ENCODE results near the gene TMEM185A. TPM values are rescaled to one million over a fixed set of nuclear protein-coding genes. Genes with fewer than 3 reads are reported as not detected.
A peak's percentile ranks its signal among the peaks of the same experiment; 100 is the strongest.
"Not testable (repeated sequence)": the region's sequence is repeated elsewhere in the genome, so short reads cannot be mapped to it uniquely, and the experiment has no call there.

The TMEM185A gene
- total RNA-seq, 1 donor from 2014 or later, result 17.2 TPM

DNA sequence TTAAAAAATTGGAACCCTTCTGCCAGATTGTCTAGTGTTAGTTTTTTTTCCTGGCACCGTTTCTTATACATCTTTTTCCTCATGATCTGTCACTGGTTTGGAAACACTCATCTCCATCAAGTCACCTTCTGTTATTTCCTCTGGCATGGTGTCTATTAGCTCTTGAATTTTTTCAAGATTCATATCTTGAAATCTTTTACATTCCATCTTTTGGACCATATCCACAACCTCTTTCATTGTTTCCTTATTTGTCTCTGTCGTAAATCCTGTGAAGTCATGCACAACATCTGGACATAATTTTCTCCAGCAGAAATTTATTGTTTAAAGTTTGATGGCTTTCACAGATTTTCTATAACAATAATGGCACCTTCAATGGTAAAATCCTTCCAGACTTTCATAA is 10.2 kb upstream of the TMEM185A start:
- intact Hi-C loops (cut with micrococcal nuclease), result no loop called here
- Mint-ChIP-seq H3K27ac (no peak overlapping the region), H3K4me1 (ENCODE audit: low read depth) (peaks cover 5% of the 10 kb centered on the region), H3K27me3 (ENCODE audit: low read depth) (peaks cover 12% of the 10 kb centered on the region), H3K36me3 (ENCODE audit: low read depth) (no peaks in the 10 kb centered on the region), H3K9me3 (no peaks in the 10 kb centered on the region), H3K4me3 (ENCODE audit: low read depth) (no peak overlapping the region)
- DNase-seq (ENCODE audit: low spot score), result no peak

GRCh38 chrX:149641432-149641831 is 9.8 kb upstream of the TMEM185A start:
- H3K27me3 Mint-ChIP-seq (ENCODE audit: low read depth), result peaks cover 12% of the 10 kb centered on the region
- peaks cover 5% of the 10 kb centered on the region for H3K4me1 Mint-ChIP-seq (ENCODE audit: low read depth)
- no peak overlapping the region for H3K4me3 Mint-ChIP-seq (ENCODE audit: low read depth)
- no peak overlapping the region for H3K27ac Mint-ChIP-seq
- no peak for DNase-seq (ENCODE audit: low spot score)
- H3K36me3 Mint-ChIP-seq (ENCODE audit: low read depth), result no peaks in the 10 kb centered on the region
- intact Hi-C loops (cut with micrococcal nuclease), result no loop called here
- no peaks in the 10 kb centered on the region for H3K9me3 Mint-ChIP-seq

GRCh38 chrX:149639568-149639967 is 8.0 kb upstream of the TMEM185A start:
- no peak for DNase-seq (ENCODE audit: low spot score)
- no peak overlapping the region for H3K27ac Mint-ChIP-seq
- no peaks in the 10 kb centered on the region for H3K9me3 Mint-ChIP-seq
- H3K27me3 Mint-ChIP-seq (ENCODE audit: low read depth), result peaks cover 3% of the 10 kb centered on the region
- intact Hi-C loops (cut with micrococcal nuclease), result no loop called here
- H3K4me3 Mint-ChIP-seq (ENCODE audit: low read depth), result no peak overlapping the region
- H3K36me3 Mint-ChIP-seq (ENCODE audit: low read depth), result no peaks in the 10 kb centered on the region
- H3K4me1 Mint-ChIP-seq (ENCODE audit: low read depth), result peaks cover 5% of the 10 kb centered on the region

GRCh38 chrX:149638860-149639259 is 7.3 kb upstream of the TMEM185A start:
- H3K27me3 Mint-ChIP-seq (ENCODE audit: low read depth), result peaks cover 3% of the 10 kb centered on the region
- no peak overlapping the region for H3K27ac Mint-ChIP-seq
- H3K9me3 Mint-ChIP-seq, result no peaks in the 10 kb centered on the region
- peaks cover 5% of the 10 kb centered on the region for H3K4me1 Mint-ChIP-seq (ENCODE audit: low read depth)
- intact Hi-C loops (cut with micrococcal nuclease), result no loop called here
- DNase-seq (ENCODE audit: low spot score), result no peak
- H3K36me3 Mint-ChIP-seq (ENCODE audit: low read depth), result no peaks in the 10 kb centered on the region
- no peak overlapping the region for H3K4me3 Mint-ChIP-seq (ENCODE audit: low read depth)

DNA sequence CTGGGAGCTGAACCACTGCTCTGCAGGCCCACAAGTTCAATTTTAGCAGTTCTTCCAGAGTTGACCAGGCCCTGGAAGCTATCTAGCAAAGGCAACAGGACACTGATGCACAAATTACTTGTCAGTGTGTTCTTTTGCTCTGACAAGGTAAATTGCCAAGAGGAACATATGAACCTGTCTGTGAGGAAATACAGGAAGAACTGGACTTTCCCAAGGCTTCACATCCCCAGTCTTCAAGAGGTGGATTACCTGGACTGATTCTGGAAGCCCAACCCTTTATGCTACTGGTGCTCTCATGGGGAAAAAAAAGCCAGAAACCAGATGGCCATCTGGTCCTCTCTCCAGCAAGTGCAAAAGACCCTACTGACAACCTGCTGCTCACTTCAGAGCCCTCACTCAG is 1.9 kb upstream of the TMEM185A start:
- intact Hi-C loops (cut with micrococcal nuclease), result no loop called here
- Mint-ChIP-seq H3K4me3 (ENCODE audit: low read depth) (no peak overlapping the region), H3K27me3 (ENCODE audit: low read depth) (peaks cover 11% of the 10 kb centered on the region), H3K27ac (no peak overlapping the region), H3K4me1 (ENCODE audit: low read depth) (peaks cover 20% of the 10 kb centered on the region), H3K36me3 (ENCODE audit: low read depth) (peaks cover 5% of the 10 kb centered on the region), H3K9me3 (no peaks in the 10 kb centered on the region)
- no peak for DNase-seq (ENCODE audit: low spot score)

DNA sequence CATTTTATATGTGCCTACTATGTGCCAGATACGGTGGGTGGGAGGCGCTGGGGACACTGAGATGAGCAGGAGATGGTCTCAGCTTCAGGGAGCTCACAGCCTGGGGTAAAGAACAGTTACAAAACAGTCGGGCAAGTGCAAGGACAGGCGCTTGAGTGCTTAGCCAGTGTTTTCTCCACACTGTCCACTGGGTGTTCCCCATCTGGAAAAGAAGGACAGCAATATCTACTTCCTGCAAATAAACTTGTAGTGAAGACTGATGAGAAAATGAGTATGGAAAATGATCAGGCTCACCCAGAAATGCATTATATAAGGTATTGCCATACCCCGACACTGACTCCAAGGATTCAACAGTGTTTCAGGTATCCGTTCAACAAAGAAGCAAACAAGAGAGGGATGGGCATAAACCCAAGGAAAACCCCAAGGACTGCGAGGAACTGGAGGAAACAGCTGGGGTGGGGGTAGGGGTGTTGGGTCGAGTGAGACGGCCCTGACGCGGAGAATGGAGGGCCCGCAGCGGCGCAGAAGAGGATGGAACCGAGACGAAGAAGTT is 835 bp downstream of the TMEM185A start:
- intact Hi-C loops (cut with micrococcal nuclease), result no loop called here
- DNase-seq (ENCODE audit: low spot score), result no peak
- Mint-ChIP-seq H3K9me3 (no peaks in the 10 kb centered on the region), H3K36me3 (ENCODE audit: low read depth) (peaks cover 10% of the 10 kb centered on the region), H3K4me3 (ENCODE audit: low read depth) (peak overlapping the region; percentile 93), H3K27ac (peak overlapping the region; percentile 80), H3K4me1 (ENCODE audit: low read depth) (peaks cover 27% of the 10 kb centered on the region), H3K27me3 (ENCODE audit: low read depth) (peaks cover 11% of the 10 kb centered on the region)

GRCh38 chrX:149629730-149630387 is 1.7 kb downstream of the TMEM185A start:
- peaks cover 10% of the 10 kb centered on the region for H3K36me3 Mint-ChIP-seq (ENCODE audit: low read depth)
- DNase-seq (ENCODE audit: low spot score), result no peak
- no peaks in the 10 kb centered on the region for H3K9me3 Mint-ChIP-seq
- H3K27me3 Mint-ChIP-seq (ENCODE audit: low read depth), result peaks cover 11% of the 10 kb centered on the region
- no peak overlapping the region for H3K27ac Mint-ChIP-seq
- intact Hi-C loops (cut with micrococcal nuclease), result no loop called here
- peaks cover 27% of the 10 kb centered on the region for H3K4me1 Mint-ChIP-seq (ENCODE audit: low read depth)
- peak overlapping the region; percentile 93 for H3K4me3 Mint-ChIP-seq (ENCODE audit: low read depth)

DNA sequence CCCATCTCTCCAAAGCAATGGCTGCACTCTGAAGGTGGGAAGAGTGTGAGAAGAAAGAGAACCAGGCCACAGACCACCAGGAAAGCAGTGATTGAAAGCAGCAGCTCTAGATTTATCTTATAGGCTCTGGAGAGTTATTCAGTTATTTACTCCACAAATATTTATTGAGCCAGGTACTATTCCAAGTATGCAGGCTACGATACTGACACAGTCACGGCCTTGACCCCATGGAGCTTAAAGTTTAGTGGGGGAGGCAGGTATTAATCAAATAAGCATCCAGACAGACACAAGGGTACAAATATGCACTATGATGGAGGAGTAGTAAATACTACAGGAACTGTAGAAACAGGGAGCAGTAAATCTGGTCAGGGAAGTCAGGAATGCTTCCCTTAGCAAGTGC is 2.8 kb downstream of the TMEM185A start:
- intact Hi-C loops (cut with micrococcal nuclease), result no loop called here
- H3K27me3 Mint-ChIP-seq (ENCODE audit: low read depth), result peaks cover 11% of the 10 kb centered on the region
- H3K36me3 Mint-ChIP-seq (ENCODE audit: low read depth), result peaks cover 10% of the 10 kb centered on the region
- H3K9me3 Mint-ChIP-seq, result no peaks in the 10 kb centered on the region
- no peak overlapping the region for H3K4me3 Mint-ChIP-seq (ENCODE audit: low read depth)
- H3K4me1 Mint-ChIP-seq (ENCODE audit: low read depth), result peaks cover 27% of the 10 kb centered on the region
- no peak for DNase-seq (ENCODE audit: low spot score)
- H3K27ac Mint-ChIP-seq, result no peak overlapping the region

DNA sequence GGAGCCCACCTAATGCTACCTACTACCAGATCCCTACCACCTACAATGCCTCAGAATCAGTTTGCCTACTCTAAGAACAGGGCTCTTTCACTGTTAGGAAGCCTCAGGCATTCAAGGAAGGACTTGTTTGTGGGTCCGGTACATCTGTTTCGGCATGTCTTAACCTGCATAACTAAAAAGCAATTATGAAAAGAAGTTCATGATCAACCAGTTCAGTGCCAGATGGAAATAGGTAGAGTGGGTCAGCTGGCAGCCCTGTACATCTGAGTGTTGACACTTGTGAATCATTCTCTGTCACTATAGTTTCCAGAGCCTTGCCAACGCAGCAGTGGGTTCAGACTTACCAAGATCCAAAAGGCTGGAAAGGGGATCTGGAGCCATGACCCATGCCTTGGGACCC is 3.3 kb downstream of the TMEM185A start:
- Mint-ChIP-seq H3K4me3 (ENCODE audit: low read depth) (no peak overlapping the region), H3K27ac (no peak overlapping the region), H3K27me3 (ENCODE audit: low read depth) (peaks cover 11% of the 10 kb centered on the region), H3K4me1 (ENCODE audit: low read depth) (peaks cover 28% of the 10 kb centered on the region), H3K9me3 (no peaks in the 10 kb centered on the region), H3K36me3 (ENCODE audit: low read depth) (peaks cover 10% of the 10 kb centered on the region)
- DNase-seq (ENCODE audit: low spot score), result no peak
- intact Hi-C loops (cut with micrococcal nuclease), result no loop called here

- H3K4me3 Mint-ChIP-seq (ENCODE audit: low read depth); intact Hi-C loops (cut with micrococcal nuclease); H3K9me3 Mint-ChIP-seq; DNase-seq (ENCODE audit: low spot score); H3K27ac Mint-ChIP-seq; H3K27me3 Mint-ChIP-seq (ENCODE audit: low read depth): not testable (repeated sequence)
- peaks cover 10% of the 10 kb centered on the region for H3K36me3 Mint-ChIP-seq (ENCODE audit: low read depth)
- H3K4me1 Mint-ChIP-seq (ENCODE audit: low read depth), result peaks cover 25% of the 10 kb centered on the region
Observed at GRCh38 chrX:149626829-149627228, 4.8 kb downstream of the TMEM185A start.

GRCh38 chrX:149619662-149620061 is 11.9 kb downstream of the TMEM185A start:
- intact Hi-C loops (cut with micrococcal nuclease), result loop anchor here (10.0 kb wide), 1 partner anchor 75 kb away; the partner anchor contains the start of genes EOLA1 and HSFX3
- H3K4me1 Mint-ChIP-seq (ENCODE audit: low read depth); DNase-seq (ENCODE audit: low spot score); H3K27ac Mint-ChIP-seq; H3K27me3 Mint-ChIP-seq (ENCODE audit: low read depth); H3K9me3 Mint-ChIP-seq; H3K4me3 Mint-ChIP-seq (ENCODE audit: low read depth); H3K36me3 Mint-ChIP-seq (ENCODE audit: low read depth): not testable (repeated sequence)

DNA sequence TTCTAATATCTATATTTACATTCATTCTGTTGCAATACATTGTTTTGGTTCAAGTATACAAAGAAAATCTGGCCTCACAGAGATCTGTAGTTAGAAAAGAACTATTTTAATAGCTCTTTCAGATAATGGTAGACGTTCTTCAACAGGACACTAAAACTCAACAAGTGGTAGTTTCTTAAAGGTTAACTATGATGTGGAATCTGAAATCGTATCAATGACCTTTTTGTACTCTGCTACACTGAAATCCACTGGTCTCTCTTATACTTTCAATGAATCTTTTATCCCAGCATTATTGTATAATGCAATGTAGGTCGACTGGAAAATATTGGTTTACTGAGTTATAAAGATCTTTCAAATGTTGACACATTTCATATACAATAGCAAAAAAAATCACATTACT is 12.7 kb downstream of the TMEM185A start:
- no peaks in the 10 kb centered on the region for H3K27me3 Mint-ChIP-seq (ENCODE audit: low read depth)
- H3K4me3 Mint-ChIP-seq (ENCODE audit: low read depth), result no peak overlapping the region
- H3K36me3 Mint-ChIP-seq (ENCODE audit: low read depth), result no peaks in the 10 kb centered on the region
- H3K27ac Mint-ChIP-seq, result no peak overlapping the region
- no peak for DNase-seq (ENCODE audit: low spot score)
- intact Hi-C loops (cut with micrococcal nuclease), result loop anchor here (10.0 kb wide), 1 partner anchor 74 kb away; the partner anchor contains the start of genes EOLA1 and HSFX3
- H3K4me1 Mint-ChIP-seq (ENCODE audit: low read depth), result peaks cover 3% of the 10 kb centered on the region
- H3K9me3 Mint-ChIP-seq, result no peaks in the 10 kb centered on the region

- intact Hi-C loops (cut with micrococcal nuclease), result loop anchor here (10.0 kb wide), 1 partner anchor 67 kb away; the partner anchor contains the start of genes EOLA1 and HSFX3
- H3K4me1 Mint-ChIP-seq (ENCODE audit: low read depth), result no peaks in the 10 kb centered on the region
- H3K27me3 Mint-ChIP-seq (ENCODE audit: low read depth), result no peaks in the 10 kb centered on the region
- DNase-seq (ENCODE audit: low spot score), result no peak
- H3K36me3 Mint-ChIP-seq (ENCODE audit: low read depth), result peaks cover 12% of the 10 kb centered on the region
- H3K4me3 Mint-ChIP-seq (ENCODE audit: low read depth), result no peak overlapping the region
- H3K9me3 Mint-ChIP-seq, result no peaks in the 10 kb centered on the region
- no peak overlapping the region for H3K27ac Mint-ChIP-seq
Observed at GRCh38 chrX:149611623-149612175, 19.9 kb downstream of the TMEM185A start.
